Measurements from ENCODE around the gene SLC22A31.

- TF ChIP-seq CTCF (IDR thresholded peaks at IDR 0.05; ENCODE audit: low read length) (no peak), EZH2phosphoT487 (IDR thresholded peaks at IDR 0.05; ENCODE audit: low read length) (no peak)
Measured at GRCh38 chr16:89191901-89192185, 8.5 kb downstream of the SLC22A31 start.

All from MM.1S (cell line).